Muscle of back (tissue), 11 donors: ENCODE results near the gene ETFB. TPM values are rescaled to one million over a fixed set of nuclear protein-coding genes. Genes with fewer than 3 reads are reported as not detected.

Experiments
- DNase-seq, 3 donors: peaks; one replicate each; pipeline versions ENCODE4 v3.0.0 to v3.0.0-alpha.2; 2013
- polyA plus RNA-seq, 10 donors: library from polyadenylated mRNA; unstranded; fragments of 120-200 nt; gene quantifications; one replicate each; pipeline ENCODE4 v1.2.1, GENCODE V29; 2013; ENCODE audit not compliant: insufficient read length in 10 of 10

Gene ETFB
- polyA plus RNA-seq, 10 donors: 33.9 to 55.1 (median 42.4) TPM

- DNase-seq: no peak
These were observed 69.7 kb downstream of the ETFB start for GRCh38 chr19:51296336-51297093.

- DNase-seq: no peak
These were observed 70.6 kb downstream of the ETFB start for GRCh38 chr19:51295382-51296126.

Other genes starting within 250 kb of the ETFB start
- gene SIGLEC9, start 241.5 kb downstream of the ETFB start, polyA plus RNA-seq: 1 to 10 TPM in 7 of 10 donors, under 1 TPM in 3; 0.60 to 1.6 (median 1.2) TPM
- under 1 TPM; 0.42 to 0.93 (median 0.57) TPM for gene SIGLEC7, start 224.1 kb downstream of the ETFB start, polyA plus RNA-seq
- gene CD33, start 141.3 kb downstream of the ETFB start, polyA plus RNA-seq: 1 to 10 TPM; 2.1 to 4.5 (median 2.9) TPM
- not detected for gene SIGLECL1, start 115.3 kb downstream of the ETFB start, polyA plus RNA-seq
- gene IGLON5, start 54.7 kb downstream of the ETFB start, polyA plus RNA-seq: under 1 TPM; 0.09 to 0.51 (median 0.18) TPM
- gene VSIG10L, start 24.2 kb downstream of the ETFB start, polyA plus RNA-seq: 1 to 10 TPM in 9 of 10 donors, under 1 TPM in 1; 0.99 to 1.7 (median 1.2) TPM
- gene CLDND2, start 2.6 kb upstream of the ETFB start, polyA plus RNA-seq: 1 to 10 TPM in 4 of 10 donors, under 1 TPM in 6; 0.30 to 1.3 (median 0.95) TPM
- gene NKG7, start 6.3 kb upstream of the ETFB start, polyA plus RNA-seq: 1 to 10 TPM; 1.2 to 5.1 (median 2.2) TPM
- not detected for gene LIM2, start 21.6 kb upstream of the ETFB start, polyA plus RNA-seq
- gene C19orf84, start 24.2 kb upstream of the ETFB start, polyA plus RNA-seq: under 1 TPM in 1 of 10 donors, not detected in 9; 0.19 TPM
- 1 to 10 TPM in 3 of 10 donors, under 1 TPM in 7; 0.35 to 1.5 (median 0.82) TPM for gene SIGLEC10, start 51.3 kb upstream of the ETFB start, polyA plus RNA-seq
- gene SIGLEC8, start 92.1 kb upstream of the ETFB start, polyA plus RNA-seq: under 1 TPM in 4 of 10 donors, not detected in 6; 0.07 to 0.30 (median 0.11) TPM
- gene CEACAM18, start 112.2 kb upstream of the ETFB start, polyA plus RNA-seq: not detected
- under 1 TPM in 6 of 10 donors, not detected in 4; 0.08 to 0.40 (median 0.13) TPM for gene SIGLEC12, start 135.4 kb upstream of the ETFB start, polyA plus RNA-seq
- gene SIGLEC6, start 165.3 kb upstream of the ETFB start, polyA plus RNA-seq: under 1 TPM in 7 of 10 donors, not detected in 3; 0.11 to 0.46 (median 0.33) TPM
- 10 to 100 TPM in 1 of 10 donors, 1 to 10 TPM in 9; 7.2 to 12.5 (median 8.7) TPM for gene ZNF175, start 204.9 kb upstream of the ETFB start, polyA plus RNA-seq